GM12878 (cell line): Measurements from ENCODE around the gene N4BP2. TPM values are rescaled to one million over a fixed set of nuclear protein-coding genes. Genes with fewer than 3 reads are reported as not detected.

ENCODE experiments used
- ATAC-seq: fragments of 200-7000 bp; cut with Tn5 transposase; 3 replicates; pipeline ENCODE4 v1.9.1; 2020; ENCODE audit warnings: mild to moderate bottlenecking, moderate library complexity
- BruUV-seq: library from RNA; stranded (reverse); fragments of 400-500 nt; replicated peaks from 2 replicates; lab custom pipeline; 2021; lab: Mats Ljungman, UMichigan
- CTCF ChIA-PET: fragments of 300-600 bp; sonication (Branson Sonifier 250); formaldehyde crosslinking; extraction: SDS; loops from one replicate; lab custom pipeline; 2021; ENCODE audit warnings: inconsistent platforms; lab: Yijun Ruan, JAX
- POLR2A ChIA-PET: fragments of 350-600 bp; formaldehyde crosslinking; extraction: SDS; loops from one replicate; lab custom pipeline; 2021; ENCODE audit warnings: inconsistent platforms; lab: Charles Lee
- RAD21 ChIA-PET: fragments of 300-600 bp; sonication (Branson Sonifier 250); formaldehyde crosslinking; loops from one replicate; lab custom pipeline; 2023; ENCODE audit warnings: antibody characterized with exemption; ENCODE audit not compliant: unreplicated experiment; lab: Charles Lee
- SMC1A ChIA-PET: fragments of 300-600 bp; sonication (Branson Sonifier 250); formaldehyde crosslinking; loops from one replicate; lab custom pipeline; 2023; ENCODE audit not compliant: unreplicated experiment, uncharacterized antibody; lab: Charles Lee
- DNase-seq: peaks from one replicate; pipeline ENCODE4 v3.0.0-alpha.2; 2011; ENCODE audit warnings: low read depth, low spot score
- FAIRE-seq: peaks from 3 replicates; lab custom pipeline; 2011; peaks lifted over from hg19 to GRCh38; lab: Jason Lieb, UNC
- H2AFZ ChIP-seq: 2 replicates; pipeline ENCODE4 v1.6.0; 2011; ENCODE audit warnings: low read depth, low read length, control low read depth; ENCODE audit not compliant: control insufficient read depth
- H3K27ac ChIP-seq: 2 replicates; pipeline ENCODE4 v1.5.1; 2011; ENCODE audit warnings: control low read depth; ENCODE audit not compliant: control insufficient read depth, insufficient read depth
- H3K27me3 ChIP-seq, 2 experiments: replicated peaks in 1 of 2; 2 replicates each; pipeline versions ENCODE4 v1.6.0 to v1.6.1; 2011; ENCODE audit warnings: low read length in 1 of 2; ENCODE audit not compliant: control insufficient read depth in 2 of 2, insufficient read depth in 2 of 2
- H3K36me3 ChIP-seq, 2 experiments: 2 replicates each; pipeline ENCODE4 v1.5.1; 2011; ENCODE audit warnings: low read length in 1 of 2; ENCODE audit not compliant: control insufficient read depth in 2 of 2, insufficient read depth in 2 of 2
- H3K4me1 ChIP-seq: 2 replicates; pipeline ENCODE4 v1.6.1; 2011; ENCODE audit warnings: mild to moderate bottlenecking, low read length, moderate library complexity, mixed read lengths; ENCODE audit not compliant: control insufficient read depth, insufficient read depth
- H3K4me2 ChIP-seq: 2 replicates; pipeline ENCODE4 v1.6.0; 2011; ENCODE audit warnings: control low read depth; ENCODE audit not compliant: control insufficient read depth, insufficient read depth
- H3K4me3 ChIP-seq: fragments of 200-600 bp; sonication (generic); 2 replicates; pipeline ENCODE4 v1.5.1; 2016
- H3K79me2 ChIP-seq: 2 replicates; pipeline ENCODE4 v1.6.0; 2011; ENCODE audit warnings: low read length; ENCODE audit not compliant: control insufficient read depth, insufficient read depth
- H3K9ac ChIP-seq: 2 replicates; pipeline ENCODE4 v1.8.0; 2011; ENCODE audit warnings: low read length, control low read depth, mixed read lengths; ENCODE audit not compliant: control insufficient read depth, insufficient read depth
- H3K9me3 ChIP-seq: replicated peaks from 3 replicates; pipeline ENCODE4 v1.5.1; 2011; ENCODE audit warnings: mild to moderate bottlenecking, low read length; ENCODE audit not compliant: control insufficient read depth, insufficient read depth
- H4K20me1 ChIP-seq: 2 replicates; pipeline ENCODE4 v1.6.0; 2011; ENCODE audit not compliant: control insufficient read depth, insufficient read depth
- CREB1 ChIP-seq: IDR thresholded peaks from 2 replicates; pipeline ENCODE4 v1.6.1; 2012; ENCODE audit warnings: low read depth, mild to moderate bottlenecking, inconsistent platforms
- GABPA ChIP-seq: IDR thresholded peaks from 2 replicates; pipeline ENCODE4 v1.6.1; 2014; ENCODE audit warnings: antibody characterized with exemption, low read depth, mild to moderate bottlenecking, inconsistent platforms
- YY1 ChIP-seq: IDR thresholded peaks from 2 replicates; pipeline ENCODE4 v1.6.1; 2011; ENCODE audit warnings: low read depth, mild to moderate bottlenecking, low read length
- WGBS: methylation state at CpG from one replicate; pipeline ENCODE4 v1.1.6; 2016; ENCODE audit warnings: low lambda C conversion rate; ENCODE audit not compliant: insufficient replicate concordance, insufficient coverage; ENCODE audit errors: missing lambda C conversion rate; 5-methylcytosine and 5-hydroxymethylcytosine counted together
- in situ Hi-C: fragments of 300-500 bp; cut with MboI; formaldehyde crosslinking; loops from 9 replicates; pipeline ENCODE4 v1.14.3; 2018; ENCODE audit warnings: mixed read lengths
- intact Hi-C: fragments of 100-400 bp; cut with micrococcal nuclease; formaldehyde crosslinking; loops from one replicate; pipeline ENCODE4 v1.14.2; 2022; ENCODE audit not compliant: unreplicated experiment
- polyA plus RNA-seq, 11 experiments: library from polyadenylated mRNA; depleted of rRNA in 4 of 11; unstranded in 6 of 11; stranded (reverse) in 5 of 11; fragments of >200 nt; fragmentation: Nextera tagmentation in 4 of 11; fragmentation: Illumina TruSeq in 1 of 11; extraction: Ambion mirVana in 4 of 11; extraction: Trizol in 1 of 11; gene quantifications; 1 replicate in 1 of 11; 2 replicates in 10 of 11; pipeline versions ENCODE4 v1.2.1 to v1.2.3, GENCODE V29; 2011 to 2016; ENCODE audit warnings: inconsistent platforms in 2 of 11, missing spikeins in 2 of 11, low read depth in 1 of 11
- total RNA-seq, 4 experiments: library from RNA; depleted of rRNA in 3 of 4; stranded (reverse); fragments of >200 nt in 3 of 4; fragmentation: Illumina TruSeq in 1 of 4; extraction: Trizol in 1 of 4; gene quantifications; 2 replicates each; pipeline versions ENCODE4 v1.2.1 to v1.2.3, GENCODE V29; 2013 to 2021
- TF ChIP-seq, protein P1 (sequence below): fragments of 450-650 bp; IDR thresholded peaks from 2 replicates; pipeline ENCODE4 v1.6.1; 2018; ENCODE audit warnings: mild to moderate bottlenecking, low read depth, moderate library complexity; ENCODE audit not compliant: partially characterized antibody
- TF ChIP-seq, protein P2 (sequence below): fragments of 450-650 bp; IDR thresholded peaks from 2 replicates; pipeline ENCODE4 v1.6.1; 2017; ENCODE audit warnings: borderline replicate concordance
- TF ChIP-seq, protein P3 (sequence below): fragments of 450-650 bp; IDR thresholded peaks from 2 replicates; pipeline ENCODE4 v1.6.1; 2017; ENCODE audit warnings: antibody characterized with exemption, mild to moderate bottlenecking, moderate library complexity

Gene N4BP2
- total and polyA plus RNA-seq, 10 of the 15 experiments (the other 5 are each of a cell fraction or from before 2014, with no cell fraction given) = 2.3 to 18.7 (median 10.0) TPM

DNA sequence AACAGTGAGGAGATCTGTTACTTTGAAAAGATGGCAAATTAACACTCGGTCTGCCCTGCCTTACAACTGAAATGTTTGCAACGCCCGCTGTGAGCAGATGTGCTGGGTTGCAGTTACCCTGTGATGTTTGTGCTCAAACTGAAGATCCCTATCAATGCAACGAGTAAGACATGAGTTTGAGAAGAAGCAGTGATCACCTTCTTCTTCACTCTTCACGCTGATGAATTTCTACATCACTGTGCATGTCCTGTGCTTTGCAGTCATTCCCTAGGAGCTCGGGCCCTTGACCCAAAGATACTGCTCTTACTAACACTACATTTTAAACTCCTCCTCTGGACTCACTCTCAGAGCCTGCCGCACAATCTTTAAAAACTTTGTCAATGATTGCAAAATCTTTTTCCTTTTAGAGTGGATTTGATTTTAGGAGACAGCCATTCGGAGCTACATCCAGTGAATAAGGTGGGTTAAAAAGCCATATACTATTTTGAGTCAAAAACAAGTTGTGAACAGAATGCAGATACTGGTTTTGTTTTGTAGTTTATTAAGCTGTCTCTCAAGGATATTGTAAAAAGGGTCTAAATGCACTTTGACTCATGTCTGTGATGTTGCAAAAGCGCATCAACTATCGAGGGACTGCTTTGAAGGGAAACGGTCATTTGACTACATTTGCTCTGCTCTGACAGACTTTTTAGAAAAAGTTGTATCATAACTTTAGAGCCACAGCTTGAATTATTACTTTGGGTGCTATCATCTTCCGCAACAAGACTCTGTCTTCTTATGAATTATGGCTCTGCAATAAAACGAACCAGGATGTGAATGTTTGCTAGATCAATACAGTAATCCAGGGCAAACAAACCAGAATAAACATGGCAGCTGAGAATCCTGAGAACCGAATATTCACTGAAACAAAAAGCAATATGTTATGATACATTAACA, 134.5 kb downstream of the N4BP2 start (continued):
- no peak for TF ChIP-seq YY1
- TF ChIP-seq, protein P1, sequence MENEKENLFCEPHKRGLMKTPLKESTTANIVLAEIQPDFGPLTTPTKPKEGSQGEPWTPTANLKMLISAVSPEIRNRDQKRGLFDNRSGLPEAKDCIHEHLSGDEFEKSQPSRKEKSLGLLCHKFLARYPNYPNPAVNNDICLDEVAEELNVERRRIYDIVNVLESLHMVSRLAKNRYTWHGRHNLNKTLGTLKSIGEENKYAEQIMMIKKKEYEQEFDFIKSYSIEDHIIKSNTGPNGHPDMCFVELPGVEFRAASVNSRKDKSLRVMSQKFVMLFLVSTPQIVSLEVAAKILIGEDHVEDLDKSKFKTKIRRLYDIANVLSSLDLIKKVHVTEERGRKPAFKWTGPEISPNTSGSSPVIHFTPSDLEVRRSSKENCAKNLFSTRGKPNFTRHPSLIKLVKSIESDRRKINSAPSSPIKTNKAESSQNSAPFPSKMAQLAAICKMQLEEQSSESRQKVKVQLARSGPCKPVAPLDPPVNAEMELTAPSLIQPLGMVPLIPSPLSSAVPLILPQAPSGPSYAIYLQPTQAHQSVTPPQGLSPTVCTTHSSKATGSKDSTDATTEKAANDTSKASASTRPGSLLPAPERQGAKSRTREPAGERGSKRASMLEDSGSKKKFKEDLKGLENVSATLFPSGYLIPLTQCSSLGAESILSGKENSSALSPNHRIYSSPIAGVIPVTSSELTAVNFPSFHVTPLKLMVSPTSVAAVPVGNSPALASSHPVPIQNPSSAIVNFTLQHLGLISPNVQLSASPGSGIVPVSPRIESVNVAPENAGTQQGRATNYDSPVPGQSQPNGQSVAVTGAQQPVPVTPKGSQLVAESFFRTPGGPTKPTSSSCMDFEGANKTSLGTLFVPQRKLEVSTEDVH = no peak
- no peak for TF ChIP-seq GABPA

DNA sequence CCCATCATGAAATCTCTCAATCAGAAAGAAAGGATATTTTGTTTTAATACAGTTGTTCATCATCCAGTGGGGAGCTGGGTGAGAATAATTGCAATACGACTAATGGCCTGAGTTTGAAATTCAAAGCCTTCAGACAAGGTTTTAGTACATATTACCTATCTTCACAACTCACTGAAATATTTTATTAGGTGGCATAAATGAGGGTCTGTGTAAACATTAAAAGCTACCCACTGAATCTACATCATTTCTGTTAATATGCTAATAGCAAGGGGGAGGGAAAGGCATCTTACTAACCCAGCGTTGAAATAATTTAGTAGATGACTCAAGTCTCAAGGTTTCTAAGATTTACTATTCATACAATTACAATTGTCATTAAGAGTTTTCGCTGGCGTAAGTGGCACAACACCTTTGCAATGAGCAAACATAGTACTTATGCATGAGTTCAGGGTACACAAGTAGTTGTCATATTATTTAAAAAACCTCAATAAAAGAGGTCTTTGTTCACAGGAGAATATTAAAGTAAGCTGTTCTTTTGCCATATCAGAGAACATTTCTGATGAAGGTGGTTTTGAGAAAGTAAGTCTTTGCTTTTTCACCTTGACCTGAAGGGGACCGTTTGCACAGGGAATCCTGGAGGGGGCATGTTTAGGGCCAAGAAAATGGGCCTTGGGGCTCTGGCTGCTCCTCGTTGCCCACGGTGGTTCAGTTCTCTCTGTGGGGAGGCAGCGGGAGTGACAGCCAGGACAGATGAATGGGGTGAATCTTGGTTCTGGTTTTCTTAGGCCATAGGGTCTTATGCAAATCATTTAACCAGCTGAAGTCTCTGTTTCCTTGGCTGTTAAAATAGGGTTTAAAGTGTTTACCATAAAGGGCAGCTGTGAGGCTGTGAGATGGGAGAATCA, 135.7 kb downstream of the N4BP2 start:
- ChIA-PET SMC1A (interaction anchor here (0.6 to 20.3 kb wide), 12 partner anchors 8 to 135 kb away, joined by 3 to 374 read pairs (median 4); no protein-coding TSS in a partner anchor), RAD21 (interaction anchor here (0.7 to 18.0 kb wide), 13 partner anchors 5 to 134 kb away, joined by 3 to 356 read pairs (median 10); partner anchors contain the start of gene RHOH), POLR2A (interaction anchor here (0.6 to 12.0 kb wide), 11 partner anchors 8 to 125 kb away, joined by 3 to 214 read pairs (median 4); no protein-coding TSS in a partner anchor), CTCF (interaction anchor here (0.8 to 11.5 kb wide), 13 partner anchors 7 to 526 kb away, joined by 3 to 121 read pairs (median 4); no protein-coding TSS in a partner anchor)
- ATAC-seq (peak; percentile 28), FAIRE-seq (peak; percentile 13), DNase-seq (no peak)
- under 1% methylated on average over 8 of the region's 8 CpGs for WGBS
- Histone ChIP-seq H3K27me3 (no peaks in the 10 kb centered on the region), H3K4me1 (peaks cover 16% of the 10 kb centered on the region), H4K20me1 (no peaks in the 10 kb centered on the region), H3K9me3 (no peaks in the 10 kb centered on the region), H2AFZ (peak overlapping the region; percentile 11; the same call in 1 of the 2 replicates), H3K79me2 (peaks cover 91% of the 10 kb centered on the region), H3K9ac (peak overlapping the region; percentile 99), H3K27ac (peak overlapping the region; percentile 92), H3K4me3 (peak overlapping the region; percentile 88), H3K4me2 (peak overlapping the region; percentile 81), H3K36me3 (no peaks in the 10 kb centered on the region)
- intact Hi-C loops = loop anchor here (5.0 to 10.0 kb wide), 4 partner anchors 480 to 1148 kb away; no protein-coding TSS in a partner anchor
- in situ Hi-C loops = loop anchor here (25.0 kb wide), 1 partner anchor 1380 kb away; the partner anchor contains the start of gene TLR1
- TSS peak; percentile 89 for BruUV-seq
- TF ChIP-seq, protein P2, sequence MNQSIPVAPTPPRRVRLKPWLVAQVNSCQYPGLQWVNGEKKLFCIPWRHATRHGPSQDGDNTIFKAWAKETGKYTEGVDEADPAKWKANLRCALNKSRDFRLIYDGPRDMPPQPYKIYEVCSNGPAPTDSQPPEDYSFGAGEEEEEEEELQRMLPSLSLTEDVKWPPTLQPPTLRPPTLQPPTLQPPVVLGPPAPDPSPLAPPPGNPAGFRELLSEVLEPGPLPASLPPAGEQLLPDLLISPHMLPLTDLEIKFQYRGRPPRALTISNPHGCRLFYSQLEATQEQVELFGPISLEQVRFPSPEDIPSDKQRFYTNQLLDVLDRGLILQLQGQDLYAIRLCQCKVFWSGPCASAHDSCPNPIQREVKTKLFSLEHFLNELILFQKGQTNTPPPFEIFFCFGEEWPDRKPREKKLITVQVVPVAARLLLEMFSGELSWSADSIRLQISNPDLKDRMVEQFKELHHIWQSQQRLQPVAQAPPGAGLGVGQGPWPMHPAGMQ = no peak
- TF ChIP-seq, protein P3, sequence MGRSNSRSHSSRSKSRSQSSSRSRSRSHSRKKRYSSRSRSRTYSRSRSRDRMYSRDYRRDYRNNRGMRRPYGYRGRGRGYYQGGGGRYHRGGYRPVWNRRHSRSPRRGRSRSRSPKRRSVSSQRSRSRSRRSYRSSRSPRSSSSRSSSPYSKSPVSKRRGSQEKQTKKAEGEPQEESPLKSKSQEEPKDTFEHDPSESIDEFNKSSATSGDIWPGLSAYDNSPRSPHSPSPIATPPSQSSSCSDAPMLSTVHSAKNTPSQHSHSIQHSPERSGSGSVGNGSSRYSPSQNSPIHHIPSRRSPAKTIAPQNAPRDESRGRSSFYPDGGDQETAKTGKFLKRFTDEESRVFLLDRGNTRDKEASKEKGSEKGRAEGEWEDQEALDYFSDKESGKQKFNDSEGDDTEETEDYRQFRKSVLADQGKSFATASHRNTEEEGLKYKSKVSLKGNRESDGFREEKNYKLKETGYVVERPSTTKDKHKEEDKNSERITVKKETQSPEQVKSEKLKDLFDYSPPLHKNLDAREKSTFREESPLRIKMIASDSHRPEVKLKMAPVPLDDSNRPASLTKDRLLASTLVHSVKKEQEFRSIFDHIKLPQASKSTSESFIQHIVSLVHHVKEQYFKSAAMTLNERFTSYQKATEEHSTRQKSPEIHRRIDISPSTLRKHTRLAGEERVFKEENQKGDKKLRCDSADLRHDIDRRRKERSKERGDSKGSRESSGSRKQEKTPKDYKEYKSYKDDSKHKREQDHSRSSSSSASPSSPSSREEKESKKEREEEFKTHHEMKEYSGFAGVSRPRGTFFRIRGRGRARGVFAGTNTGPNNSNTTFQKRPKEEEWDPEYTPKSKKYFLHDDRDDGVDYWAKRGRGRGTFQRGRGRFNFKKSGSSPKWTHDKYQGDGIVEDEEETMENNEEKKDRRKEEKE = no peak
- TF ChIP-seq CREB1 = no peak
